ENCODE measurements around the gene TNFRSF1A. TPM values are rescaled to one million over a fixed set of nuclear protein-coding genes. Genes with fewer than 3 reads are reported as not detected.

TNFRSF1A gene
- total RNA-seq, 1 experiment from 2014 or later, result 103 TPM

DNA sequence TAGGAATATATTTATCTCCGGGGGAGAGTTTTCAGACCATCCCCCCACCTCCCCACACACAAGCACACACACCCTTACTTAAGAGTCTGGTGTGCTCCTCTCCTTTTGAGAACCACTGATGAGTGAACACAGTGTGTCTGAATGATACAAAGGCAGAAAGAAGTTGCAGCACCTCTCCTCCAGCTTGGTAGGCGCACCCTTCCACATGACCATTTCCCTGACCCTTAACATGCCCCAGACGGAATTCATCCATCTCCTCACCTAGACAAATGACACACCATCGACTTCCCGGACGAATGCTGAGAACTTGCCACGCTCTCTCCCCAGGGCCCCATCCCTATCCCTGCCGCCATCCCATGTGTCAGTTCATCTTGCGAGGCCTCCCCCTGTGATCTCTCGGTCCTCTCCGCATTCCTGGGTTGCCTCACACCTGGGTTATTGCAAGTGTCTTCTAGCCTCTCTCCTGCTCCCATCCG lies 3.9 kb downstream of the TNFRSF1A start:
- Mint-ChIP-seq H3K36me3 (ENCODE audit: insufficient read depth, unreplicated experiment) (peaks cover 26% of the 10 kb centered on the region), H3K4me3 (ENCODE audit: unreplicated experiment) (no peak overlapping the region), H3K4me1 (ENCODE audit: insufficient read depth, unreplicated experiment) (peaks cover 23% of the 10 kb centered on the region), H3K9me3 (ENCODE audit: unreplicated experiment) (no peaks in the 10 kb centered on the region), H3K27ac (ENCODE audit: low read depth, unreplicated experiment) (no peak overlapping the region), H3K27me3 (ENCODE audit: insufficient read depth, unreplicated experiment) (no peaks in the 10 kb centered on the region)
- TF ChIP-seq, protein P1, sequence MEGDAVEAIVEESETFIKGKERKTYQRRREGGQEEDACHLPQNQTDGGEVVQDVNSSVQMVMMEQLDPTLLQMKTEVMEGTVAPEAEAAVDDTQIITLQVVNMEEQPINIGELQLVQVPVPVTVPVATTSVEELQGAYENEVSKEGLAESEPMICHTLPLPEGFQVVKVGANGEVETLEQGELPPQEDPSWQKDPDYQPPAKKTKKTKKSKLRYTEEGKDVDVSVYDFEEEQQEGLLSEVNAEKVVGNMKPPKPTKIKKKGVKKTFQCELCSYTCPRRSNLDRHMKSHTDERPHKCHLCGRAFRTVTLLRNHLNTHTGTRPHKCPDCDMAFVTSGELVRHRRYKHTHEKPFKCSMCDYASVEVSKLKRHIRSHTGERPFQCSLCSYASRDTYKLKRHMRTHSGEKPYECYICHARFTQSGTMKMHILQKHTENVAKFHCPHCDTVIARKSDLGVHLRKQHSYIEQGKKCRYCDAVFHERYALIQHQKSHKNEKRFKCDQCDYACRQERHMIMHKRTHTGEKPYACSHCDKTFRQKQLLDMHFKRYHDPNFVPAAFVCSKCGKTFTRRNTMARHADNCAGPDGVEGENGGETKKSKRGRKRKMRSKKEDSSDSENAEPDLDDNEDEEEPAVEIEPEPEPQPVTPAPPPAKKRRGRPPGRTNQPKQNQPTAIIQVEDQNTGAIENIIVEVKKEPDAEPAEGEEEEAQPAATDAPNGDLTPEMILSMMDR (IDR thresholded peaks at IDR 0.05; ENCODE audit: unreplicated experiment), result no peak
- BruUV-seq (replicated peaks), result no TSS peak
- DNase-seq (ENCODE audit: unreplicated experiment), result peak; percentile 57
- ChIA-PET POLR2A (interaction anchor here (1.8 to 24.1 kb wide), 3 partner anchors 26 to 127 kb away, joined by 11 to 739 read pairs (median 31); partner anchors contain the start of genes LTBR and SCNN1A), CTCF (interaction anchor here (1.5 to 4.3 kb wide), 3 partner anchors 25 to 37 kb away, joined by 3 to 27 read pairs (median 4); partner anchors contain the start of gene SCNN1A)
- intact Hi-C loops (cut with micrococcal nuclease), result loop anchor here (5.0 kb wide), 2 partner anchors 129 to 199 kb away; no protein-coding TSS in a partner anchor

DNA sequence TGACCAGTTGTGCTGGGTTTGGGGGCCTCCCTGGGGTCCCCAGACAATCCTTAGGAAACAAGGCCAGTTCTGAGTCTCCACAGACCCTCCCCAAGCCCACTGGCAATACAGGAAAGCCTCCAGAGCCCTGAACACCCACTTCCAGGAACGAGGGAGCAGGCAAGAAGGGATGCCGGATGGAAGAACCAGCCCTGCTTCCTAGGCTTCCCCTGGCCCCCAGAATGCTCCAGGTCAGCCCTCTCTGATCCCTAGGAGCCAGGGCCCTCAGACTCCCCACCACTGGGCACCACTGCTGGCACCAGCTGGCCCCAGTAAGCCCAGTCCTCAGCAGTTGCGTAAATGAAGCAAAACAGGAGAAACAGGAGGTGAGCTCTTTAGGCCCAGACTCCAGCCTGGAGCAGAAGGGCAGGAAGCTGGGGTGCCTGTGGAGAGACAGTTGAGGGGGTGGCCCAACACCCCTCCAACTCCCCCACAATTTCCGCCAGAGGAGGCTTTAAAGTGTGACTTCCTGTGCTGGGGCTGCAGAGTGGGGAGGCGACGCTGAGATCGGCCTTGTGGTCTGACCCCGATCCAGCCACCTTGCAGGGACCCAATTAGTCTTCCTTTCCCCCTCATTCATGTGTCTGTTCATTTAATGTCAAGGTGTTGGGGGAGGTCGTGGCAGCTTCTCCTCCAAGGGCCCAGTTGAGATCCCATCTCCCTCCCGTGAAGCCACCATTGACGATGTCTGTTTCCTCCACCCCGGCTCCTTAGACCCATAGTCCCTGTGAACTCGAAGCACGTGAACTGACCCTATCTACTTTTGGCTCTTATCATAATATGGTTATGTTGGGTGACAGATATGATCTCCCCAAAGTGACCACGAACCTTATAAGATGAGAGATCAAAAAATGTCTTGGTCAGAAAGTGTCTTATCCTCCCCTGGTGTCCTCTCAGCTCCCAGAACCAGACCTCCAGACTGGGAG lies 4.7 kb downstream of the TNFRSF1A start:
- TF ChIP-seq, protein P1 (IDR thresholded peaks at IDR 0.05; ENCODE audit: unreplicated experiment), result no peak
- Mint-ChIP-seq H3K9me3 (ENCODE audit: unreplicated experiment) (no peaks in the 10 kb centered on the region), H3K27me3 (ENCODE audit: insufficient read depth, unreplicated experiment) (no peaks in the 10 kb centered on the region), H3K27ac (ENCODE audit: low read depth, unreplicated experiment) (no peak overlapping the region), H3K4me1 (ENCODE audit: insufficient read depth, unreplicated experiment) (peaks cover 22% of the 10 kb centered on the region), H3K4me3 (ENCODE audit: unreplicated experiment) (no peak overlapping the region), H3K36me3 (ENCODE audit: insufficient read depth, unreplicated experiment) (peaks cover 32% of the 10 kb centered on the region)
- POLR2A ChIA-PET, result interaction anchor here (0.5 to 24.1 kb wide), 23 partner anchors 8 to 536 kb away, joined by 3 to 739 read pairs (median 7); partner anchors contain the start of genes LTBR, MRPL51, NOP2 and SCNN1A
- no TSS peak for BruUV-seq (replicated peaks)
- CTCF ChIA-PET, result interaction anchor here (0.6 to 4.3 kb wide), 15 partner anchors 7 to 1396 kb away, joined by 3 to 27 read pairs (median 4); partner anchors contain the start of genes SCNN1A and VAMP1
- peak; percentile 65 for DNase-seq (ENCODE audit: unreplicated experiment)
- intact Hi-C loops (cut with micrococcal nuclease), result loop anchor here (1.0 to 5.0 kb wide), 3 partner anchors 35 to 200 kb away; no protein-coding TSS in a partner anchor

DNA sequence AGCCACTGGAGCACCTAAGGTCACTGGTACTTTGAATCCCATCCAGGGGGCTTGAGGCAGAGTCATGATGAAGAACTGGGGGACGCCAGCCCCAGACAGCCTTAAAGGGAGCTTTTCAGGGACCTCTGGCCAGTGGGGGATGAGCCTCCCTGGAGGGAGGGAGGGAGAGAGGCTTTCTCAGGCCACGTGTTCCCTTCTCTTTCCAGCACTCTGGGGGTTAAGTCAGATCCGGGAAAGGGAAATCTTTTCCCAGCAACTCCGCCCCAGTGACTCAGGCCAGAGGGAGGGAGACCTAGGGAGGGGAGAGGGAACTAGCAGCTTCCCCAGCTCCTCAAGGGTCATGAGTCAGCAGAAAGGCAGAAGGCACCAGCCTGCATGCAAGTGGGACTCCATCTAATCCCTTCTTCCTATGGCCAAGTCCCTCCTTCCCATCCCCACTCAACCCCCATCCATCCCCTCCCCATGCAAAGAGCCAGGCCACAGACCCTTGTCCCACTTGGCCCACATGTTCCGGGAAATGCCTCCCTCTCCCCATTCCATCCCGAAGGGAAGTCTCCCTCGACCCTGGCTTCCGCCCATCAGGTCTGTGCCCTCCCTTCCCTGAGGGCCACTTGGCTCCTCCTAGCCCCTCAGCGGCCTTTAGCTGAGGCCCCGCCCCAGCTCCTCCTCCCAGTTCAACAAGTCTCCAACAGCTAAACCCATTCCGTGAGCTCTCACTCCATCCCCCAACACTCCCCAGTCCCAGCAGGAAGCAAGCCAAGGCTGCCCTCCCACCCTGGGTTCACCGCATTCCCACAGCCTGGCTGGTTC lies 5.6 kb downstream of the TNFRSF1A start:
- intact Hi-C loops (cut with micrococcal nuclease), result loop anchor here (1.0 to 5.0 kb wide), 3 partner anchors 36 to 201 kb away; no protein-coding TSS in a partner anchor
- H3K36me3 Mint-ChIP-seq (ENCODE audit: insufficient read depth, unreplicated experiment), result peaks cover 37% of the 10 kb centered on the region
- TF ChIP-seq, protein P1 (IDR thresholded peaks at IDR 0.05; ENCODE audit: unreplicated experiment), result no peak
- peaks cover 22% of the 10 kb centered on the region for H3K4me1 Mint-ChIP-seq (ENCODE audit: insufficient read depth, unreplicated experiment)
- no TSS peak for BruUV-seq (replicated peaks)
- ChIA-PET POLR2A (interaction anchor here (0.5 to 24.1 kb wide), 26 partner anchors 9 to 264 kb away, joined by 3 to 739 read pairs (median 6); partner anchors contain the start of genes GAPDH, LTBR, MRPL51 and NOP2), CTCF (interaction anchor here (0.6 to 4.3 kb wide), 21 partner anchors 8 to 1396 kb away, joined by 3 to 27 read pairs (median 4); partner anchors contain the start of genes SCNN1A and VAMP1)
- H3K4me3 Mint-ChIP-seq (ENCODE audit: unreplicated experiment), result no peak overlapping the region
- H3K27me3 Mint-ChIP-seq (ENCODE audit: insufficient read depth, unreplicated experiment), result no peaks in the 10 kb centered on the region
- H3K27ac Mint-ChIP-seq (ENCODE audit: low read depth, unreplicated experiment), result no peak overlapping the region
- peak; percentile 100 for DNase-seq (ENCODE audit: unreplicated experiment)
- H3K9me3 Mint-ChIP-seq (ENCODE audit: unreplicated experiment), result no peaks in the 10 kb centered on the region
